IMR-90 (cell line): ENCODE data around the gene FAT2.
"Not testable (repeated sequence)": the region's sequence is repeated elsewhere in the genome, so short reads cannot be mapped to it uniquely, and the experiment has no call there.

Source experiments
- CTCF ChIP-seq: conservative IDR thresholded peaks from 2 replicates; pipeline ENCODE4 v1.5.1; 2012; ENCODE audit warnings: mild to moderate bottlenecking, low read depth, low read length, improper control_type of control experiment
- MAFK ChIP-seq: IDR thresholded peaks from 2 replicates; pipeline ENCODE4 v1.6.1; 2012; ENCODE audit warnings: low read depth, low read length, improper control_type of control experiment
- MAZ ChIP-seq: IDR thresholded peaks from 2 replicates; pipeline ENCODE4 v1.6.1; 2012; ENCODE audit warnings: low read depth, mild to moderate bottlenecking, low read length, improper control_type of control experiment, moderate library complexity, borderline replicate concordance
- POLR2A ChIP-seq: IDR thresholded peaks from 2 replicates; pipeline ENCODE4 v1.6.1; 2012; ENCODE audit warnings: mild to moderate bottlenecking, low read depth, low read length
- RFX5 ChIP-seq: IDR thresholded peaks from 2 replicates; pipeline ENCODE4 v1.8.0; 2012; ENCODE audit warnings: low read depth, mild to moderate bottlenecking, low read length, moderate library complexity

- not testable (repeated sequence) for TF ChIP-seq CTCF, POLR2A, RFX5, MAZ, MAFK
These were observed 12.0 kb downstream of the FAT2 start for GRCh38 chr5:151579146-151579545.
